ENCODE data around the gene TBX18.

DNA sequence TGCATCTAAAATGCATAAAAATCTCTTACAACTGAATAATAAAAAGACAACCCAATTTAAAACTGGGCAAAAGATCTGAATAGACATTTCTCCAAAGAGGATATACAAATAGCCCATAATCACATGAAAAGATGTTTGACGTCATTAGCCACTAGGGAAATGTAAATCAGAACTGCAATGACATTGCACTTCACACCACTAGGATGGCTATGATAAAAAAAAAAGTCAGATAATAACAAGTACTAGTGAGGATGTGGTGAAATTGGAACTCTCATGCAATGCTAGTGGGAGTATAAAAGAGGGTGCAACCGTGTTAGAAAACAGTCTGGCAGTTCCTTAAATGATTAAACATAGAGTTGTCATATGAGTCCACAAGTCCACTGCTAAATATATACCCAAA, 24.3 kb upstream of the TBX18 start:
- TF ChIP-seq CTCF (IDR thresholded peaks at IDR 0.05): no peak
- TF ChIP-seq POLR2A (IDR thresholded peaks at IDR 0.05): no peak

Data from uterus (tissue), 2 donors.